ENCODE data around the gene OR5I1.
"Not testable (repeated sequence)": the region's sequence is repeated elsewhere in the genome, so short reads cannot be mapped to it uniquely, and the experiment has no call there.

Gene OR5I1

GRCh38 chr11:55936300-55936699, at the start of gene OR5I1:
Gene OR5I1, minus strand, starts transcription at chr11:55936400. Its CDS starts 0 bp downstream, at chr11:55936400.
- no peak for DNase-seq

- no peak for DNase-seq
Observed at GRCh38 chr11:55970935-55971334, 34.7 kb upstream of the OR5I1 start.

DNA sequence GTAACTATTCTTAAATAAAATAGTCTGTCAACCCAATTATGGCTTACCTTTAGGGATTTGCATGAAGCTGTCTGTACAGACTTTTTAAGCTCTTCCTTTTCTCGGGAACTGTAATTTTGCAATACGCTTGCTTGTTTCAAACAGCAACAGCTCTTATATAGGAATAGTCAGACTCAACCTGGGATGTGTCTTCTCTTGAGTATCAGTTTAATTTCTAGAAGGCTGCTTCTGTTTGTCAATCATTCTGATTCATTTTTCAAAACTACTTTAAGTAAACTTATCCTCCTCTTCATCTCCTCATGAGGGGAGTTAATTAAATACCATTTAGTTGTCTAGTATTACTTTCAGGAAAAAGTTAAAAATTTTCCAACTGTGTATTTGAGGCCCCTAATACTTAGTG, 33.6 kb upstream of the OR5I1 start, which contains the start of gene OR10AG1:
Gene OR10AG1, minus strand, starts transcription at position 101 of the 400 bp plus-strand sequence. Its CDS starts 38 bp downstream, at position 63.
- no peak for DNase-seq

- no peak for DNase-seq
Observed at GRCh38 chr11:55967914-55968313, 31.7 kb upstream of the OR5I1 start.

DNA sequence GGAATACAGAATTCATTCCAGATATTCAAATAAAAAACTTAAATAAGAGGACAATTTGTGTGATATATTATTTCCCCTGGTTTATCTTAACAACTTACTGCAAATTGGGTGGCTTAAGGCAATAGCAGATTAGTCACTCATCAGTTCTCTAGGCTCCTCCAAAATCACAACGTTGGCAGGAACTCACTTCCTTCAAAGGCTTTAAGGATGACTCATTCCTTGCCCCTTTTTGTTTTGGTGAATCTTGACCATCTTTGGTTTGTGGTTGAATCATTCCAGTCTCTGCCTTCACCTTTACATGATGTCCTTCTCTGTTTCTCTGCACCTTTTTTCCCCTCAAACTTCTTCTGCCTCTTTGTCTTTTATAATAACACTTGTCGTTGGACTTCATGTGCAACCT, 30.2 kb upstream of the OR5I1 start:
- no peak for DNase-seq

GRCh38 chr11:55956521-55956920, 20.3 kb upstream of the OR5I1 start:
- no peak for DNase-seq

DNA sequence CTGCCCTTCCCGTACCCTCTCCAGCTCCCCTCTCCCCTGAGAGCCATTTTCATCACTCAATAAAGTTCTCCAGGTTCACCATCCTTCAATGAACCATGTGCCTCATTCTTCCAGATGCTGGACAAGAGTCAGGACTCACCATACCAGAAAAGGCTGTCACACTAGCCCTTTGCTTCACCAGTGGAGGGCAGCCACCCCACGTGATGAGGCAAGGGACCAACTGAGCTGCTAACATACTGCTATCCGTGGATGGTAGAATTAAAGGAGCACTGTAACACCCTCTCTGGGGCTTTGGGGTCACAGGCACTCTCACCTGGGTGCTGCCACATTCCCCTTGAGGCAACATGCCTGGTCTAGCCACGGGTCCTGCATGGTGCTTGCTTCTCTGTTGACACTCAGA, 13.1 kb upstream of the OR5I1 start:
- no peak for DNase-seq

DNA sequence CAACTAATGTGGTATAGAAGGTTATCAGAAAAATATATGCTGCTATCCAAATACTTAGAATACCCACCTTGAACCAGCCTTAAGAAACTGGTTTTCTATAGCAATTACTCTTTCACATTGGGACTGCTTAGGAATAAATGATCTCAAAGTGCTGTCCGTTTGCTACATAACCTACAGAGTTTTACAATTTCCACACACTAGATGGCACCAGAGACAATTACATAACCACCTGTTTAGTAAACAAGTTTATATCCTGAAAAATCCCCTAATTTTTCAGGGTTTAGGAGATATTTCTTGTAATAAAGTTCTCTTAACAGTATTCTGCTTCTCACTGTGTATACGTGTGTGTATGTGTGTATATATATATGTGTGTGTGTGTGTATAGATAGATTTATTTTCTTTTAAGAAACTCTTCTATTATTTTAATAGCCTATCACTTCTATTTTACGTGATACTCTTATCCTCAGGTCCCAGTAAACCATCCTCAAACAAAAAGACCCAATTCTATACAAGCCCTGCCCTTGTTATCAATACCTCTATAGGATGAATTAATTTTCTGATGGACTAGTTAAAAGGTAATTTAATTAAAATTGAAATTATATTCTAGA, 6.7 kb upstream of the OR5I1 start:
- peak; percentile 17 for DNase-seq

- no peak for DNase-seq
Observed at GRCh38 chr11:55920537-55920936, 15.7 kb downstream of the OR5I1 start.

DNA sequence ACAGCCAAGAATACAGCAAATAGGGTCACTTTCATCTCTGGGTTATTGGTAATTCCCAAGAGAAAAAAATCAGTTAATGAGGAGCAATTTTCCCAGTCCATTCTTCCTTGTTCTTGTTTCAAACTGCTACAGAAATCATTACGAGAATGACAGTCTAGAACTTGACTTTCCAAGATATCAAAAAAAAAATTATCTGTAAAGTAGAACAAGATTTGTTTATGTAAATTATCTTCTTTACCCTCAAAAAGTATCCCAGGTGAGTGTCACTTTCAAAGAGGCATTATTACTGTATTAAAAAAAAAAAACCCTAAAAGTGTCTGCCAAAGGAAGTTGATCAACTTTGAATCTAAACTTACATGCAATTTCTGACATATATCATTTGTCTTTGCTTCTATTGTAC, 21.7 kb downstream of the OR5I1 start, which contains the start of gene OR5W2:
Gene OR5W2, minus strand, starts transcription at position 101 of the 400 bp plus-strand sequence. Its CDS starts 0 bp downstream, at position 101.
- no peak for DNase-seq

DNA sequence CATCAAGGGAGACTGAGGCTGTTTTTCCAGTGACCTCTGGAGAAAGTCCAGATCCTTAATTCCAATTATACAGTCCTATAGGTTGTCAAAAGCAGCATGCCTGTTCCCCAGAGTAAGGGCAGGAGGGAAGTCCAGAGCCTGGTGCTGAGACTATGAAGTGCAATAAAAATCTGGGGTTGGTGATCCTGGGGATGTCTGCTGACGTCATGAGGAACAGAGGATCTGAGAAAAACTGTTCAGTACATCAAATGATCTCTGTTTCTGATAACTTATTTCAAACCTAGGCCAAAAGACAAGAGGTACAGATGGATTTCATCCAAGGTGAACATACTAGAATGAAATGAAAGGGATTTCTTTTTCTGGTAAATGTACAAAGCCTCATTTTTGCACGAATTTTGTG, 33.9 kb downstream of the OR5I1 start:
- DNase-seq: no peak

DNA sequence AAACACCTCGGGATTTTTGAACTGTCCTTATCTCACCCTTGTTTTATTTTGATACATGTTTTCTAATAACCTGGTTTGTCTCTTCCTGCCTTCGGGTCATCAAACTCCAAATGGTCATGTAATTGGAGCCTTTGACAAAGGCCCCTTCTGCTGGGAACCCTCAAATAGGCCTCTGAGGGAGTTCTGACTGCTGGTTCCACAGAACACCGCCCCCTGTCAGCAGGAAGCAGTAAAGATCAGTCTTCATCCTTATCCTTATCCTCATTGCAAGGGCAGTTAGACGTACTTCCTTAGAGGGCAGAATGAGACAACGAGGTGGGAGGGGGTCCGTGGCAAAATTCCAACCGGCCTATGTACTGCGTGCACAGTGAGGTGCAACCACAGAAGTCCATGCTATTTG, 41.0 kb downstream of the OR5I1 start:
- no peak for DNase-seq

- not testable (repeated sequence) for DNase-seq
Observed at GRCh38 chr11:55885481-55885880, 50.7 kb downstream of the OR5I1 start.

Measured in NCI-H2171 (cell line).